GM21576 (cell line): ENCODE measurements around the gene PANK2.
"Not testable (repeated sequence)": the region's sequence is repeated elsewhere in the genome, so short reads cannot be mapped to it uniquely, and the experiment has no call there.

Source experiments
- ATAC-seq: cut with Tn5 transposase; IDR thresholded peaks from one replicate; pipeline ENCODE4 v1.9.1; 2021; ENCODE audit warnings: mild to moderate bottlenecking, moderate library complexity; ENCODE audit not compliant: unreplicated experiment

The PANK2 gene

GRCh38 chr20:3925113-3925695 lies 36.0 kb downstream of the PANK2 start:
- no peak for ATAC-seq

GRCh38 chr20:3925899-3926638 lies 36.9 kb downstream of the PANK2 start:
- ATAC-seq: no peak

- ATAC-seq: no peak
Observed at GRCh38 chr20:3927486-3928291, 38.5 kb downstream of the PANK2 start.

- no peak for ATAC-seq
Observed at GRCh38 chr20:3929713-3930060, 40.5 kb downstream of the PANK2 start.

- no peak for ATAC-seq
Observed at GRCh38 chr20:3930265-3931206, 41.3 kb downstream of the PANK2 start.

- ATAC-seq: no peak
Observed at GRCh38 chr20:3931664-3932063, 42.5 kb downstream of the PANK2 start.

GRCh38 chr20:3932277-3932676 lies 43.1 kb downstream of the PANK2 start:
- no peak for ATAC-seq

- no peak for ATAC-seq
Observed at GRCh38 chr20:3932681-3933080, 43.5 kb downstream of the PANK2 start.

- no peak for ATAC-seq
Observed at GRCh38 chr20:3933218-3933617, 44.0 kb downstream of the PANK2 start.

GRCh38 chr20:3934624-3935023 lies 45.4 kb downstream of the PANK2 start:
- no peak for ATAC-seq

- no peak for ATAC-seq
Observed at GRCh38 chr20:3935295-3935955, 46.2 kb downstream of the PANK2 start.

GRCh38 chr20:3935956-3936340 lies 46.8 kb downstream of the PANK2 start:
- no peak for ATAC-seq

- ATAC-seq: no peak
Observed at GRCh38 chr20:3937618-3938017, 48.4 kb downstream of the PANK2 start.

- no peak for ATAC-seq
Observed at GRCh38 chr20:3940905-3941304, 51.7 kb downstream of the PANK2 start.

- ATAC-seq: not testable (repeated sequence)
Observed at GRCh38 chr20:3946666-3947065, 57.5 kb downstream of the PANK2 start.

- ATAC-seq: no peak
Observed at GRCh38 chr20:3964719-3965118, 75.5 kb downstream of the PANK2 start.

GRCh38 chr20:3966571-3966970 lies 77.4 kb downstream of the PANK2 start:
- no peak for ATAC-seq

- no peak for ATAC-seq
Observed at GRCh38 chr20:3970016-3970415, 80.8 kb downstream of the PANK2 start.

GRCh38 chr20:3971145-3971544 lies 82.0 kb downstream of the PANK2 start:
- ATAC-seq: no peak

- no peak for ATAC-seq
Observed at GRCh38 chr20:3972161-3972560, 83.0 kb downstream of the PANK2 start.
